B cell (primary cell): Measurements from ENCODE around the gene KBTBD3. TPM values are rescaled to one million over a fixed set of nuclear protein-coding genes. Genes with fewer than 3 reads are reported as not detected.

Experiments used
- ATAC-seq: fragments of 200-7000 bp; cut with Tn5 transposase; one replicate; pipeline ENCODE4 v1.10.0; 2021; ENCODE audit warnings: low read depth, mild to moderate bottlenecking, moderate number of reproducible peaks, moderate library complexity
- CTCF ChIA-PET: fragments of 350-600 bp; sonication (Branson Sonifier 250); formaldehyde crosslinking; loops from one replicate; lab custom pipeline; 2021; ENCODE audit warnings: antibody characterized with exemption, inconsistent platforms; lab: Charles Lee
- POLR2A ChIA-PET: fragments of 350-600 bp; sonication (Branson Sonifier 250); formaldehyde crosslinking; loops from one replicate; lab custom pipeline; 2021; ENCODE audit warnings: antibody characterized with exemption; lab: Charles Lee
- DNase-seq: peaks from one replicate; pipeline ENCODE4 v3.0.0; 2013
- H2AFZ ChIP-seq: 2 replicates; pipeline ENCODE4 v1.6.1; 2012; ENCODE audit warnings: mild to moderate bottlenecking, low read depth, low read length; ENCODE audit not compliant: insufficient read depth, poor library complexity, severe bottlenecking
- H3K27ac ChIP-seq, 2 donors: 1 replicate in 1 of 2; 2 replicates in 1 of 2; pipeline ENCODE4 v1.5.1; 2012 to 2013; ENCODE audit warnings: low read length in 2 of 2, mild to moderate bottlenecking in 2 of 2, moderate library complexity in 1 of 2
- H3K27me3 ChIP-seq, 4 experiments: fragments of 200-600 bp in 1 of 4; sonication (generic) in 1 of 4; replicated peaks in 1 of 4; 1 replicate in 2 of 4; 2 replicates in 2 of 4; pipeline versions ENCODE4 v1.6.1 to v1.7.0; 2013 to 2016; ENCODE audit warnings: low read length in 3 of 4, mild to moderate bottlenecking in 2 of 4, mixed read lengths in 1 of 4, moderate library complexity in 1 of 4; ENCODE audit not compliant: insufficient read depth in 4 of 4, control insufficient read depth in 3 of 4; ENCODE audit errors: control extremely low read depth in 1 of 4
- H3K36me3 ChIP-seq, 2 experiments: replicated peaks in 1 of 2; 1 replicate in 1 of 2; 2 replicates in 1 of 2; pipeline versions ENCODE4 v1.6.1 to v1.7.1; 2013; ENCODE audit warnings: low read length in 1 of 2; ENCODE audit not compliant: insufficient read depth in 2 of 2, control insufficient read depth in 1 of 2; ENCODE audit errors: control extremely low read depth in 1 of 2, extremely low read depth in 1 of 2
- H3K4me1 ChIP-seq, 2 donors: fragments of 200-600 bp in 1 of 2; sonication (generic) in 1 of 2; 1 replicate in 1 of 2; 2 replicates in 1 of 2; pipeline versions ENCODE4 v1.5.1 to v1.6.1; 2013 to 2017; ENCODE audit warnings: low read length in 2 of 2; ENCODE audit not compliant: control insufficient read depth in 2 of 2, insufficient read depth in 2 of 2
- H3K4me2 ChIP-seq: replicated peaks from 2 replicates; pipeline ENCODE3; 2012; ENCODE audit warnings: mild to moderate bottlenecking, low read depth, low read length; ENCODE audit not compliant: poor library complexity, severe bottlenecking
- H3K4me3 ChIP-seq, 5 experiments: fragments of 200-600 bp in 1 of 5; sonication (generic) in 1 of 5; 1 replicate in 3 of 5; 2 replicates in 2 of 5; pipeline versions ENCODE4 v1.5.1 to v1.7.0; 2011 to 2016; ENCODE audit warnings: low read length in 4 of 5, mild to moderate bottlenecking in 4 of 5, low read depth in 2 of 5, control low read depth in 1 of 5, moderate library complexity in 1 of 5; ENCODE audit not compliant: insufficient read depth in 1 of 5; ENCODE audit errors: control extremely low read depth in 1 of 5, extremely low read depth in 1 of 5
- H3K79me2 ChIP-seq: fragments of 200-600 bp; sonication (generic); one replicate; pipeline ENCODE4 v1.6.0; 2016; ENCODE audit warnings: low read length; ENCODE audit not compliant: control insufficient read depth, insufficient read depth
- H3K9ac ChIP-seq: fragments of 200-600 bp; sonication (generic); 2 replicates; pipeline ENCODE4 v1.6.1; 2017; ENCODE audit warnings: mild to moderate bottlenecking, low read length, moderate library complexity
- H3K9me3 ChIP-seq, 3 donors: one replicate each; pipeline versions ENCODE4 v1.6.1 to v1.7.1; 2013; ENCODE audit warnings: low read length in 2 of 3; ENCODE audit not compliant: control insufficient read depth in 2 of 3, insufficient read depth in 1 of 3; ENCODE audit errors: control extremely low read depth in 1 of 3
- H4K20me1 ChIP-seq: 2 replicates; pipeline ENCODE4 v1.6.0; 2012; ENCODE audit warnings: mild to moderate bottlenecking, low read length; ENCODE audit not compliant: insufficient read depth, control insufficient read depth, poor library complexity, severe bottlenecking
- H3K27ac Mint-ChIP-seq: one replicate; pipeline ENCODE4 v1.8.0; 2021; ENCODE audit warnings: mixed read lengths
- H3K27me3 Mint-ChIP-seq: one replicate; pipeline ENCODE4 v1.8.0; 2021; ENCODE audit warnings: mixed read lengths
- H3K4me1 Mint-ChIP-seq: one replicate; pipeline ENCODE4 v1.8.0; 2021; ENCODE audit warnings: mixed read lengths
- H3K4me3 Mint-ChIP-seq: one replicate; pipeline ENCODE4 v1.8.0; 2021; ENCODE audit warnings: mixed read lengths
- H3K9me3 Mint-ChIP-seq: one replicate; pipeline ENCODE4 v1.8.0; 2022; ENCODE audit warnings: mixed read lengths; ENCODE audit not compliant: insufficient read depth
- CTCF ChIP-seq: fragments of 200-600 bp; IDR thresholded peaks from one replicate; pipeline ENCODE4 v1.8.0; 2022; ENCODE audit warnings: antibody characterized with exemption, mild to moderate bottlenecking
- EZH2 ChIP-seq: IDR thresholded peaks from 2 replicates; pipeline ENCODE4 v1.6.1; 2012; ENCODE audit warnings: borderline replicate concordance, low read depth, mild to moderate bottlenecking, moderate library complexity, low read length; ENCODE audit not compliant: insufficient read depth, poor library complexity, severe bottlenecking
- WGBS: methylation state at CpG from one replicate; pipeline ENCODE4 v1.1.5; 2013; ENCODE audit warnings: missing lambda C conversion rate; ENCODE audit not compliant: insufficient coverage; 5-methylcytosine and 5-hydroxymethylcytosine counted together
- intact Hi-C: fragments of 100-400 bp; cut with micrococcal nuclease; formaldehyde crosslinking; loops from one replicate; pipeline ENCODE4 v1.10.0; 2022
- polyA plus RNA-seq: library from polyadenylated mRNA; depleted of rRNA; stranded (reverse); fragments of >200 nt; gene quantifications from 2 replicates; pipeline ENCODE4 v1.2.3, GENCODE V29; 2012
- total RNA-seq, 2 donors: library from RNA; stranded (reverse); fragments of 120-200 nt in 1 of 2; gene quantifications; 1 replicate in 1 of 2; 2 replicates in 1 of 2; pipeline versions ENCODE4 v1.2.3 to v1.2.4, GENCODE V29; 2013 to 2022

KBTBD3 gene
- total and polyA plus RNA-seq, 2 donors (not counting 1 experiment from before 2014, with no cell fraction given) = 1.8 to 15.5 TPM

GRCh38 chr11:106015066-106015465 is 62.1 kb downstream of the KBTBD3 start:
- CTCF ChIA-PET = no interaction called here
- H3K4me2 ChIP-seq = no peak overlapping the region
- WGBS = no CpG with 5 or more reads among the region's 2 CpGs

GRCh38 chr11:106014620-106015019 is 62.5 kb downstream of the KBTBD3 start:
- Mint-ChIP-seq H3K4me3 (no peak overlapping the region), H3K27me3 (no peaks in the 10 kb centered on the region), H3K4me1 (peaks cover 26% of the 10 kb centered on the region), H3K27ac (no peak overlapping the region), H3K9me3 (no peaks in the 10 kb centered on the region)
- POLR2A ChIA-PET = no interaction called here
- H3K4me1 ChIP-seq = peaks cover 0 to 7% of the 10 kb centered on the region in 2 donors
- H3K36me3 ChIP-seq = peaks cover 4 to 12% of the 10 kb centered on the region in 2 experiments
- WGBS = 90% methylated on average over 1 of the region's 2 CpGs
- peaks cover 9% of the 10 kb centered on the region for H4K20me1 ChIP-seq
- ATAC-seq (no peak), DNase-seq (no peak)
- intact Hi-C loops = no loop called here
- H3K9me3 ChIP-seq = no peaks in the 10 kb centered on the region
- no peak overlapping the region for H3K9ac ChIP-seq
- H3K4me2 ChIP-seq = no peak overlapping the region
- TF ChIP-seq EZH2 (no peak), CTCF (no peak)
- no peak overlapping the region for H3K4me3 ChIP-seq
- H3K79me2 ChIP-seq = peaks cover 53% of the 10 kb centered on the region
- CTCF ChIA-PET = no interaction called here
- H2AFZ ChIP-seq = no peak overlapping the region
- no peak overlapping the region for H3K27ac ChIP-seq
- no peaks in the 10 kb centered on the region for H3K27me3 ChIP-seq

More at GRCh38 chr11:106015066-106015465, 62.1 kb downstream of the KBTBD3 start:
- Histone ChIP-seq H4K20me1 (peaks cover 9% of the 10 kb centered on the region), H3K27me3 (no peaks in the 10 kb centered on the region), H3K79me2 (peaks cover 55% of the 10 kb centered on the region), H3K36me3 (peaks cover 1 to 8% of the 10 kb centered on the region in 2 experiments), H3K9me3 (no peaks in the 10 kb centered on the region), H3K4me3 (no peak overlapping the region), H2AFZ (no peak overlapping the region), H3K9ac (no peak overlapping the region), H3K27ac (no peak overlapping the region), H3K4me1 (peaks cover 0 to 10% of the 10 kb centered on the region in 2 donors)
- ATAC-seq = no peak
- intact Hi-C loops = no loop called here
- Mint-ChIP-seq H3K27ac (no peak overlapping the region), H3K4me3 (no peak overlapping the region), H3K27me3 (no peaks in the 10 kb centered on the region), H3K9me3 (no peaks in the 10 kb centered on the region), H3K4me1 (peaks cover 29% of the 10 kb centered on the region)
- POLR2A ChIA-PET = no interaction called here
- DNase-seq = no peak
- TF ChIP-seq EZH2 = no peak
- TF ChIP-seq CTCF = no peak
